AG09309 (cell line): ENCODE results near the gene GDAP1L1.

Source experiments
- DNase-seq: peaks from one replicate; pipeline ENCODE4 v3.0.0-alpha.2; 2010; ENCODE audit warnings: low read depth
- H3K4me3 ChIP-seq: 2 replicates; pipeline ENCODE4 v1.5.1; 2011; ENCODE audit warnings: mild to moderate bottlenecking, low read depth, low read length, moderate library complexity; ENCODE audit not compliant: control insufficient read depth
- CTCF ChIP-seq: IDR thresholded peaks from 2 replicates; pipeline ENCODE4 v1.5.1; 2011; ENCODE audit warnings: mild to moderate bottlenecking, low read depth, low read length, inconsistent platforms; ENCODE audit not compliant: insufficient read depth, control insufficient read depth; ENCODE audit errors: missing control alignments

GDAP1L1 gene

GRCh38 chr20:44209686-44210405 is 37.3 kb upstream of the GDAP1L1 start:
- H3K4me3 ChIP-seq = peak overlapping the region; percentile 91
- no peak for DNase-seq
- TF ChIP-seq CTCF = no peak

GRCh38 chr20:44210406-44211176 is 36.5 kb upstream of the GDAP1L1 start, which contains the start of gene OSER1:
OSER1 (minus strand) TSS chr20:44210771; CDS start chr20:44206957, 3,814 bp downstream.
- peak within 1 kb of the TSS; percentile 91 for H3K4me3 ChIP-seq
- TF ChIP-seq CTCF = no peak
- peak; percentile 84 for DNase-seq

- peak overlapping the region; percentile 63 for H3K4me3 ChIP-seq
- DNase-seq = no peak
- TF ChIP-seq CTCF = no peak
Observed at GRCh38 chr20:44211177-44212039, 35.7 kb upstream of the GDAP1L1 start.

- H3K4me3 ChIP-seq = no peak overlapping the region
- TF ChIP-seq CTCF = no peak
- DNase-seq = no peak
Observed at GRCh38 chr20:44212792-44213191, 34.3 kb upstream of the GDAP1L1 start.

- no peak overlapping the region for H3K4me3 ChIP-seq
- TF ChIP-seq CTCF = peak; percentile 95
- no peak for DNase-seq
Observed at GRCh38 chr20:44215125-44215524, 32.0 kb upstream of the GDAP1L1 start.
